HepG2 (cell line): ENCODE results near the gene ERP27.

Experiments used
- ARID2 ChIP-seq: sonication (generic); formaldehyde crosslinking; IDR thresholded peaks from 2 replicates; pipeline ENCODE4 v1.8.1; 2022; ENCODE audit warnings: mild to moderate bottlenecking, missing genetic modification reagents, borderline replicate concordance
- BCLAF1 ChIP-seq: fragments of 450-650 bp; IDR thresholded peaks from 2 replicates; pipeline ENCODE4 v1.6.1; 2017; ENCODE audit warnings: mild to moderate bottlenecking
- CBX5 ChIP-seq: sonication (generic); formaldehyde crosslinking; IDR thresholded peaks from 2 replicates; pipeline ENCODE4 v1.4.0; 2020; ENCODE audit warnings: missing genetic modification reagents, borderline replicate concordance
- MEIS1 ChIP-seq: sonication (generic); formaldehyde crosslinking; IDR thresholded peaks from 2 replicates; pipeline ENCODE4 v1.9.0; 2021; ENCODE audit warnings: mild to moderate bottlenecking, missing genetic modification reagents, moderate library complexity, borderline replicate concordance
- POLR2A ChIP-seq, 2 experiments: IDR thresholded peaks; 2 replicates each; pipeline ENCODE4 v1.6.1; 2011; ENCODE audit warnings: low read depth in 2 of 2, low read length in 2 of 2, mild to moderate bottlenecking in 1 of 2, moderate library complexity in 1 of 2; ENCODE audit not compliant: insufficient read depth in 1 of 2
- ZSCAN31 ChIP-seq: sonication (generic); formaldehyde crosslinking; IDR thresholded peaks from 2 replicates; pipeline ENCODE4 v1.5.0; 2020; ENCODE audit warnings: low read depth, mild to moderate bottlenecking, missing genetic modification reagents
- TF ChIP-seq, protein P1 (sequence below): sonication (generic); formaldehyde crosslinking; IDR thresholded peaks from 2 replicates; pipeline ENCODE4 v1.4.0; 2020; ENCODE audit warnings: missing genetic modification reagents
- TF ChIP-seq, protein P2 (sequence below): sonication (generic); formaldehyde crosslinking; IDR thresholded peaks from 2 replicates; pipeline ENCODE4 v1.5.0; 2020; ENCODE audit warnings: mild to moderate bottlenecking, missing genetic modification reagents, moderate library complexity
- TF ChIP-seq, protein P3 (sequence below): sonication (generic); formaldehyde crosslinking; IDR thresholded peaks from 2 replicates; pipeline ENCODE4 v1.4.0; 2020; ENCODE audit warnings: missing genetic modification reagents

GRCh38 chr12:14886271-14886670 is 52.1 kb downstream of the ERP27 start:
- TF ChIP-seq, protein P1, sequence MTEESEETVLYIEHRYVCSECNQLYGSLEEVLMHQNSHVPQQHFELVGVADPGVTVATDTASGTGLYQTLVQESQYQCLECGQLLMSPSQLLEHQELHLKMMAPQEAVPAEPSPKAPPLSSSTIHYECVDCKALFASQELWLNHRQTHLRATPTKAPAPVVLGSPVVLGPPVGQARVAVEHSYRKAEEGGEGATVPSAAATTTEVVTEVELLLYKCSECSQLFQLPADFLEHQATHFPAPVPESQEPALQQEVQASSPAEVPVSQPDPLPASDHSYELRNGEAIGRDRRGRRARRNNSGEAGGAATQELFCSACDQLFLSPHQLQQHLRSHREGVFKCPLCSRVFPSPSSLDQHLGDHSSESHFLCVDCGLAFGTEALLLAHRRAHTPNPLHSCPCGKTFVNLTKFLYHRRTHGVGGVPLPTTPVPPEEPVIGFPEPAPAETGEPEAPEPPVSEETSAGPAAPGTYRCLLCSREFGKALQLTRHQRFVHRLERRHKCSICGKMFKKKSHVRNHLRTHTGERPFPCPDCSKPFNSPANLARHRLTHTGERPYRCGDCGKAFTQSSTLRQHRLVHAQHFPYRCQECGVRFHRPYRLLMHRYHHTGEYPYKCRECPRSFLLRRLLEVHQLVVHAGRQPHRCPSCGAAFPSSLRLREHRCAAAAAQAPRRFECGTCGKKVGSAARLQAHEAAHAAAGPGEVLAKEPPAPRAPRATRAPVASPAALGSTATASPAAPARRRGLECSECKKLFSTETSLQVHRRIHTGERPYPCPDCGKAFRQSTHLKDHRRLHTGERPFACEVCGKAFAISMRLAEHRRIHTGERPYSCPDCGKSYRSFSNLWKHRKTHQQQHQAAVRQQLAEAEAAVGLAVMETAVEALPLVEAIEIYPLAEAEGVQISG (CRISPR knock-in tag) = no peak
- TF ChIP-seq, protein P2, sequence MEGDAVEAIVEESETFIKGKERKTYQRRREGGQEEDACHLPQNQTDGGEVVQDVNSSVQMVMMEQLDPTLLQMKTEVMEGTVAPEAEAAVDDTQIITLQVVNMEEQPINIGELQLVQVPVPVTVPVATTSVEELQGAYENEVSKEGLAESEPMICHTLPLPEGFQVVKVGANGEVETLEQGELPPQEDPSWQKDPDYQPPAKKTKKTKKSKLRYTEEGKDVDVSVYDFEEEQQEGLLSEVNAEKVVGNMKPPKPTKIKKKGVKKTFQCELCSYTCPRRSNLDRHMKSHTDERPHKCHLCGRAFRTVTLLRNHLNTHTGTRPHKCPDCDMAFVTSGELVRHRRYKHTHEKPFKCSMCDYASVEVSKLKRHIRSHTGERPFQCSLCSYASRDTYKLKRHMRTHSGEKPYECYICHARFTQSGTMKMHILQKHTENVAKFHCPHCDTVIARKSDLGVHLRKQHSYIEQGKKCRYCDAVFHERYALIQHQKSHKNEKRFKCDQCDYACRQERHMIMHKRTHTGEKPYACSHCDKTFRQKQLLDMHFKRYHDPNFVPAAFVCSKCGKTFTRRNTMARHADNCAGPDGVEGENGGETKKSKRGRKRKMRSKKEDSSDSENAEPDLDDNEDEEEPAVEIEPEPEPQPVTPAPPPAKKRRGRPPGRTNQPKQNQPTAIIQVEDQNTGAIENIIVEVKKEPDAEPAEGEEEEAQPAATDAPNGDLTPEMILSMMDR = no peak
- no peak for TF ChIP-seq BCLAF1
- TF ChIP-seq, protein P3, sequence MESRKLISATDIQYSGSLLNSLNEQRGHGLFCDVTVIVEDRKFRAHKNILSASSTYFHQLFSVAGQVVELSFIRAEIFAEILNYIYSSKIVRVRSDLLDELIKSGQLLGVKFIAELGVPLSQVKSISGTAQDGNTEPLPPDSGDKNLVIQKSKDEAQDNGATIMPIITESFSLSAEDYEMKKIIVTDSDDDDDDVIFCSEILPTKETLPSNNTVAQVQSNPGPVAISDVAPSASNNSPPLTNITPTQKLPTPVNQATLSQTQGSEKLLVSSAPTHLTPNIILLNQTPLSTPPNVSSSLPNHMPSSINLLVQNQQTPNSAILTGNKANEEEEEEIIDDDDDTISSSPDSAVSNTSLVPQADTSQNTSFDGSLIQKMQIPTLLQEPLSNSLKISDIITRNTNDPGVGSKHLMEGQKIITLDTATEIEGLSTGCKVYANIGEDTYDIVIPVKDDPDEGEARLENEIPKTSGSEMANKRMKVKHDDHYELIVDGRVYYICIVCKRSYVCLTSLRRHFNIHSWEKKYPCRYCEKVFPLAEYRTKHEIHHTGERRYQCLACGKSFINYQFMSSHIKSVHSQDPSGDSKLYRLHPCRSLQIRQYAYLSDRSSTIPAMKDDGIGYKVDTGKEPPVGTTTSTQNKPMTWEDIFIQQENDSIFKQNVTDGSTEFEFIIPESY (CRISPR knock-in tag) = no peak
- TF ChIP-seq POLR2A (IDR thresholded peaks at IDR 0.05; ENCODE audit: insufficient read depth in 1 of 2, low read depth in 2 of 2, low read length in 2 of 2) = no peak
- TF ChIP-seq MEIS1 (CRISPR knock-in tag) = no peak
- TF ChIP-seq ARID2 = no peak
- no peak for TF ChIP-seq ZSCAN31 (CRISPR knock-in tag)
- no peak for TF ChIP-seq CBX5
